Uterus (tissue), 4 donors: ENCODE data around the gene EXOSC5. TPM values are rescaled to one million over a fixed set of nuclear protein-coding genes. Genes with fewer than 3 reads are reported as not detected.
"Not testable (repeated sequence)": the region's sequence is repeated elsewhere in the genome, so short reads cannot be mapped to it uniquely, and the experiment has no call there.

Source experiments
- DNase-seq, 2 donors: peaks; one replicate each; pipeline ENCODE4 v3.0.0-alpha.2; 2019 to 2020
- H3K27ac ChIP-seq, 2 donors: fragments of 200-600 bp; sonication (generic); 1 replicate in 1 of 2; 2 replicates in 1 of 2; pipeline ENCODE4 v1.5.1; 2016 to 2018
- H3K27me3 ChIP-seq, 2 donors: fragments of 200-600 bp; sonication (generic); one replicate each; pipeline ENCODE4 v1.5.1; 2018 to 2019; ENCODE audit warnings: control low read depth in 1 of 2
- H3K36me3 ChIP-seq, 2 donors: fragments of 200-600 bp; sonication (generic); one replicate each; pipeline ENCODE4 v1.5.1; 2019; ENCODE audit warnings: control low read depth in 1 of 2
- H3K4me1 ChIP-seq, 2 donors: fragments of 200-600 bp; sonication (generic); one replicate each; pipeline ENCODE4 v1.5.1; 2018 to 2019; ENCODE audit warnings: control low read depth in 1 of 2
- H3K4me3 ChIP-seq, 2 donors: fragments of 200-600 bp; sonication (generic); 1 replicate in 1 of 2; 2 replicates in 1 of 2; pipeline ENCODE4 v1.5.1; 2018 to 2019; ENCODE audit warnings: mild to moderate bottlenecking in 1 of 2
- H3K9me3 ChIP-seq, 2 donors: fragments of 200-600 bp; sonication (generic); one replicate each; pipeline ENCODE4 v1.5.1; 2019; ENCODE audit warnings: control low read depth in 1 of 2
- CTCF ChIP-seq, 4 experiments: fragments of 200-600 bp in 2 of 4; fragments of 450-650 bp in 2 of 4; sonication (generic) in 2 of 4; IDR thresholded peaks; one replicate each; pipeline ENCODE4 v1.5.1; 2016 to 2019; ENCODE audit warnings: antibody characterized with exemption in 4 of 4, mild to moderate bottlenecking in 2 of 4, moderate library complexity in 1 of 4
- POLR2A ChIP-seq, 2 donors: fragments of 450-650 bp; IDR thresholded peaks; one replicate each; pipeline ENCODE4 v1.6.1; 2016; ENCODE audit warnings: antibody characterized with exemption in 2 of 2, mild to moderate bottlenecking in 1 of 2, moderate library complexity in 1 of 2
- intact Hi-C: fragments of 100-400 bp; cut with DNase I; formaldehyde crosslinking; loops from one replicate; pipeline ENCODE4 v1.15.1; 2023; ENCODE audit warnings: low total_unique reads
- total RNA-seq, 4 donors: library from RNA; depleted of rRNA in 3 of 4; stranded (reverse); fragments of >200 nt in 3 of 4; gene quantifications; one replicate each; pipeline versions ENCODE4 v1.1.0 to v1.2.4, GENCODE V29; 2014 to 2023
- donor health status: DM: yes; HTN: yes; CAD: no.

EXOSC5 gene
- total RNA-seq, 4 donors from 2014 or later = 1.5 to 11.4 (median 4.5) TPM

GRCh38 chr19:41435936-41436673 is 38.9 kb upstream of the EXOSC5 start:
- no peak overlapping the region for H3K4me3 ChIP-seq
- no peaks in the 10 kb centered on the region for H3K4me1 ChIP-seq
- no peaks in the 10 kb centered on the region for H3K27me3 ChIP-seq
- no peaks in the 10 kb centered on the region for H3K36me3 ChIP-seq
- DNase-seq = no peak
- no peaks in the 10 kb centered on the region for H3K9me3 ChIP-seq
- TF ChIP-seq POLR2A (IDR thresholded peaks at IDR 0.05) (no peak), CTCF (IDR thresholded peaks at IDR 0.05) (no peak)
- H3K27ac ChIP-seq = no peak overlapping the region
- intact Hi-C loops = no loop called here

- H3K27me3 ChIP-seq, intact Hi-C loops, H3K4me1 ChIP-seq, H3K36me3 ChIP-seq, H3K27ac ChIP-seq, DNase-seq, H3K4me3 ChIP-seq, H3K9me3 ChIP-seq: not testable (repeated sequence)
Observed at GRCh38 chr19:41435376-41435775, 38.2 kb upstream of the EXOSC5 start.

- no peaks in the 10 kb centered on the region for H3K36me3 ChIP-seq
- no peak for TF ChIP-seq POLR2A (IDR thresholded peaks at IDR 0.05)
- TF ChIP-seq CTCF (IDR thresholded peaks at IDR 0.05) = no peak
- DNase-seq = no peak
Observed at GRCh38 chr19:41434450-41434849, 37.3 kb upstream of the EXOSC5 start.

GRCh38 chr19:41433171-41433570 is 36.0 kb upstream of the EXOSC5 start:
- Histone ChIP-seq H3K4me3 (no peak overlapping the region), H3K4me1 (no peaks in the 10 kb centered on the region), H3K27me3 (no peaks in the 10 kb centered on the region), H3K27ac (no peak overlapping the region), H3K36me3 (no peaks in the 10 kb centered on the region), H3K9me3 (no peaks in the 10 kb centered on the region)
- TF ChIP-seq CTCF (IDR thresholded peaks at IDR 0.05) (no peak), POLR2A (IDR thresholded peaks at IDR 0.05) (no peak)
- intact Hi-C loops = no loop called here
- DNase-seq = no peak

More at GRCh38 chr19:41434450-41434849, 37.3 kb upstream of the EXOSC5 start:
- Histone ChIP-seq H3K9me3 (no peaks in the 10 kb centered on the region), H3K4me1 (no peaks in the 10 kb centered on the region), H3K27me3 (no peaks in the 10 kb centered on the region), H3K4me3 (no peak overlapping the region), H3K27ac (no peak overlapping the region)
- intact Hi-C loops = no loop called here

- no peak overlapping the region for H3K27ac ChIP-seq
Observed at GRCh38 chr19:41431426-41432386, 34.5 kb upstream of the EXOSC5 start.

More at GRCh38 chr19:41431426-41432386, 34.5 kb upstream of the EXOSC5 start:
- no peak overlapping the region for H3K4me3 ChIP-seq
- H3K4me1 ChIP-seq = peaks cover 0 to 2% of the 10 kb centered on the region in 2 donors
- DNase-seq = no peak
- no peaks in the 10 kb centered on the region for H3K27me3 ChIP-seq
- no peaks in the 10 kb centered on the region for H3K36me3 ChIP-seq
- intact Hi-C loops = no loop called here
- H3K9me3 ChIP-seq = no peaks in the 10 kb centered on the region
- TF ChIP-seq CTCF (IDR thresholded peaks at IDR 0.05) (no peak), POLR2A (IDR thresholded peaks at IDR 0.05) (no peak)
